Duodenal mucosa (tissue), 2 donors: ENCODE measurements around the gene ZEB2.

Experiments used
- H3K27ac ChIP-seq: one replicate; pipeline ENCODE4 v1.7.0; 2013; ENCODE audit warnings: low read depth, low read length
- H3K27me3 ChIP-seq, 2 donors: one replicate each; pipeline ENCODE4 v1.7.0; 2013; ENCODE audit warnings: low read length in 2 of 2, control low read depth in 1 of 2; ENCODE audit not compliant: insufficient read depth in 2 of 2, control insufficient read depth in 1 of 2
- H3K36me3 ChIP-seq, 2 donors: one replicate each; pipeline ENCODE4 v1.7.0; 2013; ENCODE audit warnings: low read length in 2 of 2, control low read depth in 1 of 2; ENCODE audit not compliant: insufficient read depth in 2 of 2, control insufficient read depth in 1 of 2
- H3K4me1 ChIP-seq, 2 donors: one replicate each; pipeline ENCODE4 v1.7.0; 2013; ENCODE audit warnings: low read length in 2 of 2, control low read depth in 1 of 2; ENCODE audit not compliant: insufficient read depth in 2 of 2, control insufficient read depth in 1 of 2
- H3K4me3 ChIP-seq, 2 donors: one replicate each; pipeline ENCODE4 v1.7.0; 2013; ENCODE audit warnings: low read length in 2 of 2, low read depth in 1 of 2
- H3K9ac ChIP-seq, 2 donors: one replicate each; pipeline ENCODE4 v1.7.0; 2013; ENCODE audit warnings: low read length in 2 of 2, low read depth in 1 of 2
- H3K9me3 ChIP-seq, 2 donors: one replicate each; pipeline ENCODE4 v1.7.0; 2013; ENCODE audit warnings: low read length in 2 of 2, control low read depth in 1 of 2; ENCODE audit not compliant: control insufficient read depth in 1 of 2

ZEB2 gene

GRCh38 chr2:144414324-144414845 lies 105.5 kb downstream of the ZEB2 start:
- H3K27ac ChIP-seq: no peak overlapping the region
- H3K36me3 ChIP-seq: no peaks in the 10 kb centered on the region
- no peak overlapping the region for H3K4me3 ChIP-seq

GRCh38 chr2:144412709-144413108 lies 107.2 kb downstream of the ZEB2 start:
- no peaks in the 10 kb centered on the region for H3K9me3 ChIP-seq
- H3K4me1 ChIP-seq: no peaks in the 10 kb centered on the region
- no peak overlapping the region for H3K9ac ChIP-seq
- H3K4me3 ChIP-seq: no peak overlapping the region
- H3K27ac ChIP-seq: no peak overlapping the region
- H3K36me3 ChIP-seq: no peaks in the 10 kb centered on the region
- no peaks in the 10 kb centered on the region for H3K27me3 ChIP-seq

More at GRCh38 chr2:144414324-144414845, 105.5 kb downstream of the ZEB2 start:
- H3K9ac ChIP-seq: no peak overlapping the region
- H3K4me1 ChIP-seq: no peaks in the 10 kb centered on the region
- no peaks in the 10 kb centered on the region for H3K9me3 ChIP-seq
- H3K27me3 ChIP-seq: no peaks in the 10 kb centered on the region

- Histone ChIP-seq H3K36me3 (no peaks in the 10 kb centered on the region), H3K27ac (no peak overlapping the region), H3K27me3 (no peaks in the 10 kb centered on the region), H3K4me3 (no peak overlapping the region), H3K9ac (no peak overlapping the region), H3K4me1 (no peaks in the 10 kb centered on the region), H3K9me3 (no peaks in the 10 kb centered on the region)
Observed at GRCh38 chr2:144411473-144411872, 108.4 kb downstream of the ZEB2 start.

- Histone ChIP-seq H3K36me3 (no peaks in the 10 kb centered on the region), H3K4me3 (no peak overlapping the region), H3K4me1 (no peaks in the 10 kb centered on the region), H3K27ac (no peak overlapping the region), H3K9ac (no peak overlapping the region), H3K27me3 (no peaks in the 10 kb centered on the region), H3K9me3 (no peaks in the 10 kb centered on the region)
Observed at GRCh38 chr2:144409241-144409640, 110.7 kb downstream of the ZEB2 start.

GRCh38 chr2:144407262-144407661 lies 112.7 kb downstream of the ZEB2 start:
- no peaks in the 10 kb centered on the region for H3K36me3 ChIP-seq
- H3K9ac ChIP-seq: no peak overlapping the region
- H3K27me3 ChIP-seq: no peaks in the 10 kb centered on the region
- no peak overlapping the region for H3K27ac ChIP-seq
- H3K4me3 ChIP-seq: no peak overlapping the region
- H3K4me1 ChIP-seq: no peaks in the 10 kb centered on the region
- no peaks in the 10 kb centered on the region for H3K9me3 ChIP-seq

GRCh38 chr2:144405982-144406788 lies 113.7 kb downstream of the ZEB2 start:
- no peak overlapping the region for H3K9ac ChIP-seq
- no peaks in the 10 kb centered on the region for H3K27me3 ChIP-seq
- no peaks in the 10 kb centered on the region for H3K9me3 ChIP-seq
- H3K27ac ChIP-seq: no peak overlapping the region
- H3K36me3 ChIP-seq: no peaks in the 10 kb centered on the region
- no peak overlapping the region for H3K4me3 ChIP-seq
- no peaks in the 10 kb centered on the region for H3K4me1 ChIP-seq

GRCh38 chr2:144405321-144405720 lies 114.6 kb downstream of the ZEB2 start:
- Histone ChIP-seq H3K27ac (no peak overlapping the region), H3K4me3 (no peak overlapping the region), H3K9ac (no peak overlapping the region), H3K27me3 (no peaks in the 10 kb centered on the region), H3K36me3 (peaks cover 1 to 4% of the 10 kb centered on the region in 2 donors), H3K4me1 (no peaks in the 10 kb centered on the region), H3K9me3 (no peaks in the 10 kb centered on the region)

GRCh38 chr2:144404586-144405314 lies 115.2 kb downstream of the ZEB2 start:
- Histone ChIP-seq H3K4me3 (no peak overlapping the region), H3K27ac (no peak overlapping the region), H3K9me3 (no peaks in the 10 kb centered on the region), H3K9ac (no peak overlapping the region), H3K36me3 (peaks cover 4 to 6% of the 10 kb centered on the region in 2 donors), H3K4me1 (no peaks in the 10 kb centered on the region), H3K27me3 (no peaks in the 10 kb centered on the region)

- Histone ChIP-seq H3K9me3 (no peaks in the 10 kb centered on the region), H3K4me1 (no peaks in the 10 kb centered on the region), H3K27me3 (no peaks in the 10 kb centered on the region), H3K36me3 (peaks cover 4 to 14% of the 10 kb centered on the region in 2 donors), H3K9ac (no peak overlapping the region), H3K4me3 (no peak overlapping the region), H3K27ac (no peak overlapping the region)
Observed at GRCh38 chr2:144403933-144404332, 116.0 kb downstream of the ZEB2 start.

GRCh38 chr2:144402251-144402650 lies 117.7 kb downstream of the ZEB2 start:
- no peaks in the 10 kb centered on the region for H3K9me3 ChIP-seq
- no peaks in the 10 kb centered on the region for H3K27me3 ChIP-seq
- no peak overlapping the region for H3K9ac ChIP-seq
- no peaks in the 10 kb centered on the region for H3K4me1 ChIP-seq
- H3K36me3 ChIP-seq: peaks cover 4 to 20% of the 10 kb centered on the region in 2 donors
- H3K4me3 ChIP-seq: no peak overlapping the region
- H3K27ac ChIP-seq: no peak overlapping the region
